ENCODE measurements around the gene FRA10AC1. TPM values are rescaled to one million over a fixed set of nuclear protein-coding genes. Genes with fewer than 3 reads are reported as not detected.

Gene FRA10AC1
- total RNA-seq, 1 experiment from 2014 or later, result 10.4 TPM

GRCh38 chr10:93670372-93670771 lies 32.0 kb downstream of the FRA10AC1 start:
- no peak for TF ChIP-seq EZH2 (IDR thresholded peaks at IDR 0.05; ENCODE audit: low read depth)
- no peak for TF ChIP-seq CTCF (conservative IDR thresholded peaks at IDR 0.05)
- POLR2A ChIA-PET (ENCODE audit: unreplicated experiment), result no interaction called here
- Histone ChIP-seq H3K4me2 (no peak overlapping the region), H3K9me2 (ENCODE audit: insufficient read depth) (no peaks in the 10 kb centered on the region), H3K36me3 (ENCODE audit: low read depth) (no peaks in the 10 kb centered on the region; the same call in 1 of the 2 replicates), H4K20me1 (ENCODE audit: insufficient read depth) (no peaks in the 10 kb centered on the region), H3K9me3 (ENCODE audit: insufficient read depth, low read depth) (no peaks in the 10 kb centered on the region), H2AFZ (no peak overlapping the region), H3K27me3 (ENCODE audit: insufficient read depth, low read depth) (no peaks in the 10 kb centered on the region), H3K4me1 (replicated peaks; ENCODE audit: insufficient read depth) (no peaks in the 10 kb centered on the region), H3K4me3 (no peak overlapping the region), H3K79me2 (ENCODE audit: low read depth) (no peaks in the 10 kb centered on the region), H3F3A (ENCODE audit: insufficient read depth, low read depth) (no peaks in the 10 kb centered on the region; the same call in 1 of the 2 replicates), H3K27ac (no peak overlapping the region)
- no TSS peak for BruUV-seq (replicated peaks)
- no peak for DNase-seq
- intact Hi-C loops (cut with micrococcal nuclease; ENCODE audit: unreplicated experiment), result no loop called here
- CTCF ChIA-PET, result no interaction called here

- Histone ChIP-seq H3K27me3 (ENCODE audit: insufficient read depth, low read depth) (no peaks in the 10 kb centered on the region), H3F3A (ENCODE audit: insufficient read depth, low read depth) (no peaks in the 10 kb centered on the region; the same call in 1 of the 2 replicates), H3K4me1 (replicated peaks; ENCODE audit: insufficient read depth) (no peaks in the 10 kb centered on the region), H3K4me3 (no peak overlapping the region), H2AFZ (no peak overlapping the region), H3K36me3 (ENCODE audit: low read depth) (no peaks in the 10 kb centered on the region; the same call in 1 of the 2 replicates), H3K27ac (no peak overlapping the region), H3K4me2 (no peak overlapping the region), H4K20me1 (ENCODE audit: insufficient read depth) (no peaks in the 10 kb centered on the region), H3K9me3 (ENCODE audit: insufficient read depth, low read depth) (no peaks in the 10 kb centered on the region), H3K9me2 (ENCODE audit: insufficient read depth) (no peaks in the 10 kb centered on the region), H3K79me2 (ENCODE audit: low read depth) (no peaks in the 10 kb centered on the region)
- TF ChIP-seq CTCF (conservative IDR thresholded peaks at IDR 0.05), result no peak
- TF ChIP-seq EZH2 (IDR thresholded peaks at IDR 0.05; ENCODE audit: low read depth), result no peak
- intact Hi-C loops (cut with micrococcal nuclease; ENCODE audit: unreplicated experiment), result no loop called here
- no peak for DNase-seq
- no TSS peak for BruUV-seq (replicated peaks)
- POLR2A ChIA-PET (ENCODE audit: unreplicated experiment), result no interaction called here
- CTCF ChIA-PET, result no interaction called here
These were observed 34.6 kb downstream of the FRA10AC1 start for GRCh38 chr10:93667795-93668194.

GRCh38 chr10:93666030-93666429 lies 36.4 kb downstream of the FRA10AC1 start:
- CTCF ChIA-PET, result no interaction called here
- no TSS peak for BruUV-seq (replicated peaks)
- intact Hi-C loops (cut with micrococcal nuclease; ENCODE audit: unreplicated experiment), result no loop called here

More at GRCh38 chr10:93666030-93666429, 36.4 kb downstream of the FRA10AC1 start:
- Histone ChIP-seq H3K36me3 (ENCODE audit: low read depth) (no peaks in the 10 kb centered on the region; the same call in 1 of the 2 replicates), H3K4me2 (no peak overlapping the region), H2AFZ (no peak overlapping the region), H4K20me1 (ENCODE audit: insufficient read depth) (no peaks in the 10 kb centered on the region), H3K27ac (no peak overlapping the region), H3K4me3 (no peak overlapping the region), H3F3A (ENCODE audit: insufficient read depth, low read depth) (no peaks in the 10 kb centered on the region), H3K4me1 (replicated peaks; ENCODE audit: insufficient read depth) (no peaks in the 10 kb centered on the region), H3K9me3 (ENCODE audit: insufficient read depth, low read depth) (no peaks in the 10 kb centered on the region), H3K27me3 (ENCODE audit: insufficient read depth, low read depth) (no peaks in the 10 kb centered on the region), H3K79me2 (ENCODE audit: low read depth) (no peaks in the 10 kb centered on the region), H3K9me2 (ENCODE audit: insufficient read depth) (no peaks in the 10 kb centered on the region)
- DNase-seq, result no peak
- POLR2A ChIA-PET (ENCODE audit: unreplicated experiment), result no interaction called here
- TF ChIP-seq EZH2 (IDR thresholded peaks at IDR 0.05; ENCODE audit: low read depth), result no peak
- no peak for TF ChIP-seq CTCF (conservative IDR thresholded peaks at IDR 0.05)

All from PC-9 (cell line).